ENCODE results near the gene PATE3.

DNA sequence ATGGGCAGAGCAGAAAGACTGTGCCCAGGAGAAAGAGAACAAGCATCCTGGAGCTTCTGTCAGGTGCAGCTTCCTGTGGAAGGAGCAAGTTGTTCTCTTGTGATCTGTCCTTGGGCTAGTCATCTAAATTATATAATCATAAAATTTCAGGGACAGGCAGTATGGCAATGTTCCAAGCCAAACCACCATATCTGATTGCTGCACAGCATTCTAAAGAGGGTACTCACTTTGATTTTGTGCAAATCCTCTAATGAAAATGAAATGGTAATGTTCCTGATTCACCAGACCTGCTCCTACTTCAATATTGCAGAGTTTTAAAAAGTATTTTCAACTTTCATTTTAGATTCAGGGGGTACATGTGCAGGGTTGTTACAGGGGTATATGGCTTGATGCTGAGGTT is 9.2 kb upstream of the PATE3 start, which contains the start of gene PATE2:
- no peak for TF ChIP-seq TCF12 (IDR thresholded peaks at IDR 0.05)
- TF ChIP-seq, protein P1, sequence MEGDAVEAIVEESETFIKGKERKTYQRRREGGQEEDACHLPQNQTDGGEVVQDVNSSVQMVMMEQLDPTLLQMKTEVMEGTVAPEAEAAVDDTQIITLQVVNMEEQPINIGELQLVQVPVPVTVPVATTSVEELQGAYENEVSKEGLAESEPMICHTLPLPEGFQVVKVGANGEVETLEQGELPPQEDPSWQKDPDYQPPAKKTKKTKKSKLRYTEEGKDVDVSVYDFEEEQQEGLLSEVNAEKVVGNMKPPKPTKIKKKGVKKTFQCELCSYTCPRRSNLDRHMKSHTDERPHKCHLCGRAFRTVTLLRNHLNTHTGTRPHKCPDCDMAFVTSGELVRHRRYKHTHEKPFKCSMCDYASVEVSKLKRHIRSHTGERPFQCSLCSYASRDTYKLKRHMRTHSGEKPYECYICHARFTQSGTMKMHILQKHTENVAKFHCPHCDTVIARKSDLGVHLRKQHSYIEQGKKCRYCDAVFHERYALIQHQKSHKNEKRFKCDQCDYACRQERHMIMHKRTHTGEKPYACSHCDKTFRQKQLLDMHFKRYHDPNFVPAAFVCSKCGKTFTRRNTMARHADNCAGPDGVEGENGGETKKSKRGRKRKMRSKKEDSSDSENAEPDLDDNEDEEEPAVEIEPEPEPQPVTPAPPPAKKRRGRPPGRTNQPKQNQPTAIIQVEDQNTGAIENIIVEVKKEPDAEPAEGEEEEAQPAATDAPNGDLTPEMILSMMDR (IDR thresholded peaks at IDR 0.05) = no peak

All from SK-N-SH (cell line).